H9 (cell line): ENCODE results near the gene COL28A1. TPM values are rescaled to one million over a fixed set of nuclear protein-coding genes. Genes with fewer than 3 reads are reported as not detected.

Experiments used
- DNase-seq: peaks from one replicate; pipeline ENCODE4 v3.0.0-alpha.2; 2017
- H2AFZ ChIP-seq: one replicate; pipeline ENCODE4 v1.6.1; 2013; ENCODE audit warnings: mild to moderate bottlenecking, low read length, control low read depth, moderate library complexity
- H2AK5ac ChIP-seq: 2 replicates; pipeline ENCODE4 v1.6.1; 2013; ENCODE audit warnings: low read length, control low read depth, mixed read lengths; ENCODE audit not compliant: insufficient read length
- H2BK120ac ChIP-seq: one replicate; pipeline ENCODE4 v1.6.1; 2013; ENCODE audit warnings: low read depth, mild to moderate bottlenecking, low read length, control low read depth, inconsistent platforms; ENCODE audit not compliant: poor library complexity, severe bottlenecking
- H2BK12ac ChIP-seq: 2 replicates; pipeline ENCODE4 v1.6.1; 2013; ENCODE audit warnings: low read length, control low read depth, mixed read lengths, low read depth; ENCODE audit not compliant: insufficient read length
- H2BK15ac ChIP-seq: 2 replicates; pipeline ENCODE4 v1.6.1; 2013; ENCODE audit warnings: low read depth, low read length, control low read depth
- H2BK20ac ChIP-seq: one replicate; pipeline ENCODE4 v1.6.1; 2013; ENCODE audit warnings: low read depth, mild to moderate bottlenecking, low read length, control low read depth, inconsistent platforms; ENCODE audit not compliant: poor library complexity, severe bottlenecking
- H2BK5ac ChIP-seq: 2 replicates; pipeline ENCODE4 v1.6.1; 2013; ENCODE audit warnings: low read length, control low read depth, mixed read lengths; ENCODE audit not compliant: insufficient read length
- H3K14ac ChIP-seq: 2 replicates; pipeline ENCODE4 v1.6.1; 2013; ENCODE audit warnings: low read length, control low read depth; ENCODE audit not compliant: insufficient read depth
- H3K18ac ChIP-seq: 2 replicates; pipeline ENCODE4 v1.6.1; 2013; ENCODE audit warnings: low read depth, mild to moderate bottlenecking, mixed read lengths, low read length, control low read depth; ENCODE audit not compliant: insufficient read length
- H3K23ac ChIP-seq: 2 replicates; pipeline ENCODE4 v1.6.1; 2013; ENCODE audit warnings: low read length, control low read depth, mixed read lengths, low read depth; ENCODE audit not compliant: insufficient read length
- H3K23me2 ChIP-seq: 2 replicates; pipeline ENCODE4 v1.6.1; 2013; ENCODE audit warnings: low read depth, mild to moderate bottlenecking, mixed read lengths, low read length, control low read depth; ENCODE audit not compliant: insufficient read length, poor library complexity, severe bottlenecking
- H3K27ac ChIP-seq: 2 replicates; pipeline ENCODE4 v1.5.1; 2013; ENCODE audit warnings: low read length, control low read depth, mixed read lengths, low read depth; ENCODE audit not compliant: insufficient read length
- H3K27me3 ChIP-seq: 2 replicates; pipeline ENCODE4 v1.6.1; 2013; ENCODE audit warnings: low read length, control low read depth, inconsistent platforms; ENCODE audit not compliant: insufficient read depth
- H3K4ac ChIP-seq: 2 replicates; pipeline ENCODE4 v1.6.1; 2013; ENCODE audit warnings: low read depth, mild to moderate bottlenecking, control low read depth, inconsistent platforms, low read length, moderate library complexity
- H3K4me1 ChIP-seq: 2 replicates; pipeline ENCODE4 v1.6.1; 2013; ENCODE audit warnings: low read length, control low read depth, inconsistent platforms; ENCODE audit not compliant: insufficient read depth
- H3K4me2 ChIP-seq: 2 replicates; pipeline ENCODE4 v1.6.1; 2013; ENCODE audit warnings: low read length, control low read depth, mixed read lengths; ENCODE audit not compliant: insufficient read length, insufficient read depth
- H3K56ac ChIP-seq: 2 replicates; pipeline ENCODE4 v1.6.1; 2013; ENCODE audit warnings: low read depth, mild to moderate bottlenecking, mixed read lengths, low read length, control low read depth; ENCODE audit not compliant: insufficient read length
- H3K79me1 ChIP-seq: 2 replicates; pipeline ENCODE4 v1.6.1; 2013; ENCODE audit warnings: low read depth, mild to moderate bottlenecking, moderate library complexity, low read length, control low read depth, inconsistent platforms; ENCODE audit not compliant: insufficient read depth, poor library complexity, severe bottlenecking
- H3K79me2 ChIP-seq: 2 replicates; pipeline ENCODE4 v1.6.1; 2013; ENCODE audit warnings: low read length, control low read depth, inconsistent platforms; ENCODE audit not compliant: insufficient read depth
- H3K9ac ChIP-seq: 2 replicates; pipeline ENCODE4 v1.6.1; 2013; ENCODE audit warnings: low read length, control low read depth, mixed read lengths; ENCODE audit not compliant: insufficient read length; ENCODE audit errors: extremely low read depth
- H3K9me3 ChIP-seq: one replicate; pipeline ENCODE4 v1.6.1; 2013; ENCODE audit warnings: low read depth, low read length, inconsistent platforms; ENCODE audit not compliant: control insufficient read depth
- H3T11ph ChIP-seq: one replicate; pipeline ENCODE4 v1.6.1; 2013; ENCODE audit warnings: mild to moderate bottlenecking, low read length, control low read depth, inconsistent platforms
- H4K20me1 ChIP-seq: one replicate; pipeline ENCODE4 v1.6.1; 2013; ENCODE audit not compliant: control insufficient read depth, insufficient read length, insufficient read depth
- H4K5ac ChIP-seq: 2 replicates; pipeline ENCODE4 v1.6.1; 2013; ENCODE audit warnings: low read depth, mild to moderate bottlenecking, mixed read lengths, low read length, control low read depth; ENCODE audit not compliant: insufficient read length
- H4K8ac ChIP-seq: replicated peaks from 2 replicates; pipeline ENCODE4 v1.6.1; 2013; ENCODE audit warnings: low read length, control low read depth, mixed read lengths, low read depth; ENCODE audit not compliant: insufficient read length
- H4K91ac ChIP-seq: 2 replicates; pipeline ENCODE4 v1.6.1; 2013; ENCODE audit warnings: low read depth, mild to moderate bottlenecking, moderate library complexity, mixed read lengths, low read length, control low read depth; ENCODE audit not compliant: insufficient read length
- H3K27ac Mint-ChIP-seq, 3 experiments: 2 replicates in 2 of 3; 3 replicates in 1 of 3; pipeline ENCODE4 v1.8.0; 2020 to 2021; ENCODE audit warnings: mixed read lengths in 3 of 3, mild to moderate bottlenecking in 1 of 3, moderate library complexity in 1 of 3
- H3K27me3 Mint-ChIP-seq: 2 replicates; pipeline ENCODE4 v1.8.0; 2021; ENCODE audit warnings: low read depth, mild to moderate bottlenecking, moderate library complexity, mixed read lengths
- H3K36me3 Mint-ChIP-seq, 3 experiments: 2 replicates in 2 of 3; 3 replicates in 1 of 3; pipeline ENCODE4 v1.8.0; 2020 to 2021; ENCODE audit warnings: low read depth in 3 of 3, mixed read lengths in 3 of 3; ENCODE audit not compliant: insufficient read depth in 1 of 3
- H3K4me1 Mint-ChIP-seq, 2 experiments: 2 replicates each; pipeline ENCODE4 v1.8.0; 2020; ENCODE audit warnings: mixed read lengths in 2 of 2
- H3K4me3 Mint-ChIP-seq, 2 experiments: 2 replicates in 1 of 2; 3 replicates in 1 of 2; pipeline ENCODE4 v1.8.0; 2020 to 2021; ENCODE audit warnings: mild to moderate bottlenecking in 2 of 2, mixed read lengths in 2 of 2, moderate library complexity in 1 of 2
- H3K9me3 Mint-ChIP-seq, 2 experiments: 2 replicates in 1 of 2; 3 replicates in 1 of 2; pipeline ENCODE4 v1.8.0; 2020; ENCODE audit warnings: mild to moderate bottlenecking in 2 of 2, mixed read lengths in 2 of 2, moderate library complexity in 1 of 2
- WGBS: extraction: QIAGEN DNeasy Blood & Tissue Kit; methylation state at CpG from one replicate; pipeline ENCODE4 v1.1.7; 2013; ENCODE audit warnings: missing lambda C conversion rate, low lambda C conversion rate, mixed read lengths; ENCODE audit not compliant: insufficient read length; ENCODE audit errors: extremely low coverage; 5-methylcytosine and 5-hydroxymethylcytosine counted together
- total RNA-seq: library from RNA; stranded (reverse); gene quantifications from 2 replicates; pipeline ENCODE4 v1.2.1, GENCODE V29; 2021
- TF ChIP-seq, protein P1 (sequence below): fragments of 200-600 bp; sonication (generic); conservative IDR thresholded peaks from 3 replicates; pipeline ENCODE4 v1.8.0; 2021; ENCODE audit warnings: antibody characterized with exemption, mild to moderate bottlenecking

COL28A1 gene
- total RNA-seq, 1 experiment from 2014 or later = 0.66 TPM

DNA sequence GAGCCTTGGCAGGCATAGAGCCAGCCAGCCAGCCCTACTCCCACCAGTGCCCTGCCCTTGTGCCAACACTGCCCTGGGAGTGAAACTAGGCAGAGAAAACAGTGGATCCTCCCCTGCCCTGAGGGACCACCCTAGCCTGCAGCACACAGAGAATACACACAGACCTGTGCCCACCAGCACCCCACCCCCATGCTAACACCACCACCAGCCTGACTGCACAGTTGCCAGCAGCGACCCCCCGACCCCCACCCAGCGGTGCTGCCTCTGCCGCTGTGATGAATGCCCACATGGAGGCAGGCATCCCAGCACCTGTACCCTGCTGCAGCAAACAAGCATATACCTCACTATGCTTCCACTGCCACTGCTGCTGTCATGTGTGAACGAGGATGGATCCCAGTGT is 21.6 kb upstream of the COL28A1 start:
- no peak overlapping the region for H3K23ac ChIP-seq

More for the DNA sequence above, 21.6 kb upstream of the COL28A1 start:
- H4K5ac ChIP-seq = no peak overlapping the region
- Mint-ChIP-seq H3K4me3 (no peak overlapping the region), H3K9me3 (peaks cover 10 to 14% of the 10 kb centered on the region in 2 experiments), H3K27me3 (no peaks in the 10 kb centered on the region; the same call in 1 of the 2 replicates), H3K4me1 (peaks cover 0 to 8% of the 10 kb centered on the region in 2 experiments; a peak in 1 of 4 replicates), H3K36me3 (peaks cover 7 to 35% (median 9%) of the 10 kb centered on the region in 3 experiments; a peak in 5 of 7 replicates), H3K27ac (no peak overlapping the region)
- no peaks in the 10 kb centered on the region for H3K27me3 ChIP-seq
- no peaks in the 10 kb centered on the region for H4K20me1 ChIP-seq
- H3K56ac ChIP-seq = no peak overlapping the region
- H3K79me2 ChIP-seq = no peaks in the 10 kb centered on the region
- H4K8ac ChIP-seq = no peak overlapping the region
- no peak overlapping the region for H2BK12ac ChIP-seq
- no peak overlapping the region for H2BK15ac ChIP-seq
- H2AK5ac ChIP-seq = no peak overlapping the region
- no peak overlapping the region for H3K27ac ChIP-seq
- no peak overlapping the region for H2AFZ ChIP-seq
- H3K9me3 ChIP-seq = no peaks in the 10 kb centered on the region
- DNase-seq = no peak
- H2BK20ac ChIP-seq = no peak overlapping the region
- no CpG with 5 or more reads among the region's 5 CpGs for WGBS
- no peak overlapping the region for H3K18ac ChIP-seq
- no peak overlapping the region for H4K91ac ChIP-seq
- no peak overlapping the region for H2BK120ac ChIP-seq
- H3K4ac ChIP-seq = no peak overlapping the region
- no peak overlapping the region for H2BK5ac ChIP-seq
- H3T11ph ChIP-seq = no peak overlapping the region
- H3K79me1 ChIP-seq = no peaks in the 10 kb centered on the region
- no peak overlapping the region for H3K9ac ChIP-seq
- H3K23me2 ChIP-seq = no peaks in the 10 kb centered on the region
- no peak overlapping the region for H3K4me2 ChIP-seq
- no peaks in the 10 kb centered on the region for H3K4me1 ChIP-seq
- TF ChIP-seq, protein P1, sequence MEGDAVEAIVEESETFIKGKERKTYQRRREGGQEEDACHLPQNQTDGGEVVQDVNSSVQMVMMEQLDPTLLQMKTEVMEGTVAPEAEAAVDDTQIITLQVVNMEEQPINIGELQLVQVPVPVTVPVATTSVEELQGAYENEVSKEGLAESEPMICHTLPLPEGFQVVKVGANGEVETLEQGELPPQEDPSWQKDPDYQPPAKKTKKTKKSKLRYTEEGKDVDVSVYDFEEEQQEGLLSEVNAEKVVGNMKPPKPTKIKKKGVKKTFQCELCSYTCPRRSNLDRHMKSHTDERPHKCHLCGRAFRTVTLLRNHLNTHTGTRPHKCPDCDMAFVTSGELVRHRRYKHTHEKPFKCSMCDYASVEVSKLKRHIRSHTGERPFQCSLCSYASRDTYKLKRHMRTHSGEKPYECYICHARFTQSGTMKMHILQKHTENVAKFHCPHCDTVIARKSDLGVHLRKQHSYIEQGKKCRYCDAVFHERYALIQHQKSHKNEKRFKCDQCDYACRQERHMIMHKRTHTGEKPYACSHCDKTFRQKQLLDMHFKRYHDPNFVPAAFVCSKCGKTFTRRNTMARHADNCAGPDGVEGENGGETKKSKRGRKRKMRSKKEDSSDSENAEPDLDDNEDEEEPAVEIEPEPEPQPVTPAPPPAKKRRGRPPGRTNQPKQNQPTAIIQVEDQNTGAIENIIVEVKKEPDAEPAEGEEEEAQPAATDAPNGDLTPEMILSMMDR = no peak
- H3K14ac ChIP-seq = no peak overlapping the region
